ENCODE data around the gene ZNF286A.

- TF ChIP-seq POLR2A (IDR thresholded peaks at IDR 0.05; ENCODE audit: low read length), result no peak
- no peak for TF ChIP-seq GATA1 (IDR thresholded peaks at IDR 0.05; ENCODE audit: low read depth, low read length)
Observed at GRCh38 chr17:15650741-15651582, 48.6 kb upstream of the ZNF286A start.

Measured in erythroblast (primary cell).